Upper lobe of right lung (tissue), 1 donor: ENCODE results near the gene SLC18B1. TPM values are rescaled to one million over a fixed set of nuclear protein-coding genes. Genes with fewer than 3 reads are reported as not detected.

Source experiments
- ATAC-seq: fragments of 200-7000 bp; cut with Tn5 transposase; one replicate; pipeline ENCODE4 v1.9.1; 2020; ENCODE audit warnings: mild to moderate bottlenecking, moderate library complexity
- DNase-seq: peaks from one replicate; pipeline ENCODE4 v3.0.0-alpha.2; 2020
- H3K27ac ChIP-seq: fragments of 200-600 bp; one replicate; pipeline ENCODE4 v1.8.0; 2022
- H3K27me3 ChIP-seq: fragments of 200-600 bp; one replicate; pipeline ENCODE4 v1.8.0; 2022; ENCODE audit warnings: mild to moderate bottlenecking
- H3K36me3 ChIP-seq: fragments of 200-600 bp; one replicate; pipeline ENCODE4 v1.8.0; 2022
- H3K4me1 ChIP-seq: fragments of 200-600 bp; one replicate; pipeline ENCODE4 v1.8.0; 2022
- H3K4me3 ChIP-seq: fragments of 200-600 bp; one replicate; pipeline ENCODE4 v1.8.0; 2022; ENCODE audit warnings: mild to moderate bottlenecking
- H3K9me3 ChIP-seq: fragments of 200-600 bp; one replicate; pipeline ENCODE4 v1.8.0; 2022
- CTCF ChIP-seq: fragments of 200-600 bp; IDR thresholded peaks from one replicate; pipeline ENCODE4 v1.8.0; 2022; ENCODE audit warnings: antibody characterized with exemption
- intact Hi-C: fragments of 100-400 bp; cut with DNase I; formaldehyde crosslinking; loops from one replicate; pipeline ENCODE4 v1.11.0; 2022
- long read RNA-seq: library from polyadenylated mRNA; unstranded; transcript quantifications from one replicate; pipeline ENCODE4 v2.0.0, GENCODE V29; 2021
- total RNA-seq: library from RNA; stranded (reverse); fragmentation: NEBNext Ultra II Directional; extraction: Animal tissue kit (Norgen Biotek cat#: 25700); gene quantifications from one replicate; pipeline ENCODE4 v1.2.1, GENCODE V29; 2021
- donor health status: DM: no; HTN: yes; CAD: no; lungs with severe emphysema.

The SLC18B1 gene
- 8.9 TPM for total RNA-seq
- long read RNA-seq, transcript SLC18B1-201 (14 exons, 2,368 nt), result major isoform, 13 of 21 reads
- long read RNA-seq, partial matches to known transcripts, result 0 of 21 reads
- long read RNA-seq, other reads (novel, unspliced or antisense), result 8 of 21 reads

- TF ChIP-seq CTCF, result no peak
- no peaks in the 10 kb centered on the region for H3K36me3 ChIP-seq
- DNase-seq, result peak; percentile 88
- H3K4me3 ChIP-seq, result peak within 1 kb of the TSS; percentile 81
- ATAC-seq, result peak; percentile 87
- no peaks in the 10 kb centered on the region for H3K4me1 ChIP-seq
- H3K9me3 ChIP-seq, result no peaks in the 10 kb centered on the region
- no peak within 1 kb of the TSS for H3K27ac ChIP-seq
- intact Hi-C loops, result no loop called here
- H3K27me3 ChIP-seq, result no peaks in the 10 kb centered on the region
Measured at GRCh38 chr6:132797951-132798868, at the start of gene SLC18B1. TSS of gene SLC18B1 (minus strand) at chr6:132798637. CDS start at chr6:132798456, 181 bp downstream.

- H3K36me3 ChIP-seq, result no peaks in the 10 kb centered on the region
- H3K9me3 ChIP-seq, result no peaks in the 10 kb centered on the region
- TF ChIP-seq CTCF, result no peak
- intact Hi-C loops, result no loop called here
- H3K27me3 ChIP-seq, result no peaks in the 10 kb centered on the region
- no peak for DNase-seq
- H3K4me3 ChIP-seq, result no peak overlapping the region
- H3K27ac ChIP-seq, result no peak overlapping the region
- no peaks in the 10 kb centered on the region for H3K4me1 ChIP-seq
- ATAC-seq, result no peak
Measured at GRCh38 chr6:132843316-132844035, 45.0 kb upstream of the SLC18B1 start.

- Histone ChIP-seq H3K36me3 (no peaks in the 10 kb centered on the region), H3K9me3 (no peaks in the 10 kb centered on the region), H3K27me3 (no peaks in the 10 kb centered on the region), H3K27ac (no peak overlapping the region), H3K4me1 (no peaks in the 10 kb centered on the region), H3K4me3 (no peak overlapping the region)
- ATAC-seq, result no peak
- intact Hi-C loops, result no loop called here
- TF ChIP-seq CTCF, result no peak
- DNase-seq, result no peak
Measured at GRCh38 chr6:132841966-132842365, 43.5 kb upstream of the SLC18B1 start.

GRCh38 chr6:132832891-132833290 lies 34.5 kb upstream of the SLC18B1 start:
- H3K9me3 ChIP-seq, result no peaks in the 10 kb centered on the region
- no peaks in the 10 kb centered on the region for H3K27me3 ChIP-seq
- DNase-seq (no peak), ATAC-seq (no peak)
- no peak overlapping the region for H3K4me3 ChIP-seq
- TF ChIP-seq CTCF, result no peak
- no peaks in the 10 kb centered on the region for H3K4me1 ChIP-seq
- intact Hi-C loops, result no loop called here
- no peak overlapping the region for H3K27ac ChIP-seq
- H3K36me3 ChIP-seq, result no peaks in the 10 kb centered on the region

GRCh38 chr6:132830334-132830751 lies 31.9 kb upstream of the SLC18B1 start:
- Histone ChIP-seq H3K4me3 (no peak overlapping the region), H3K36me3 (no peaks in the 10 kb centered on the region), H3K9me3 (no peaks in the 10 kb centered on the region), H3K27ac (no peak overlapping the region), H3K4me1 (no peaks in the 10 kb centered on the region), H3K27me3 (no peaks in the 10 kb centered on the region)
- intact Hi-C loops, result no loop called here
- ATAC-seq (peak; percentile 61), DNase-seq (no peak)
- peak; percentile 51 for TF ChIP-seq CTCF
